Measurements from ENCODE around the gene RCAN3.
"Not testable (repeated sequence)": the region's sequence is repeated elsewhere in the genome, so short reads cannot be mapped to it uniquely, and the experiment has no call there.

The RCAN3 gene
- 15.1 to 62.8 (median 44.6) reads per million in 17 experiments for total RNA-seq

DNA sequence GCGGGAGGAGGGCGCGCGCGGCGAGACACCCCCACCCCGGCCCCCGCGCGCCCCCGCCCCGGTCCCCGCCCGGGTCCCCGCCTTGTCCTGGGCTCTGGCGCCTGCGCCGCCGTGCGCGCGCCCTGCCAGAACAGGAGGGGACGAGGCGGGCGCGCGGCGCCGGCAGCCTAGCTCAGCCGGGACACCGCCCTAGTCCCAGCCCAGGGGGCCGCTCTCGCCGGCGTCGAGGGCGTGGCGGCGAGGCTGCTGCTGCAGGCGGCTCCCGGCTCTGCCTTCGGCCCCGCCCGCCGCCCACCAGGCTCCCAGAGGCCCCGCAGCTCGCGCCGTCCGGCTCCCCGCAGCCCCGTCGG is at the start of gene RCAN3:
Gene RCAN3 (plus strand): TSS at position 128 of the 350 bp plus-strand sequence. CDS start 11,537 bp downstream, outside the sequence.
- peak; percentile 92 to 98 (median 96) for DNase-seq

DNA sequence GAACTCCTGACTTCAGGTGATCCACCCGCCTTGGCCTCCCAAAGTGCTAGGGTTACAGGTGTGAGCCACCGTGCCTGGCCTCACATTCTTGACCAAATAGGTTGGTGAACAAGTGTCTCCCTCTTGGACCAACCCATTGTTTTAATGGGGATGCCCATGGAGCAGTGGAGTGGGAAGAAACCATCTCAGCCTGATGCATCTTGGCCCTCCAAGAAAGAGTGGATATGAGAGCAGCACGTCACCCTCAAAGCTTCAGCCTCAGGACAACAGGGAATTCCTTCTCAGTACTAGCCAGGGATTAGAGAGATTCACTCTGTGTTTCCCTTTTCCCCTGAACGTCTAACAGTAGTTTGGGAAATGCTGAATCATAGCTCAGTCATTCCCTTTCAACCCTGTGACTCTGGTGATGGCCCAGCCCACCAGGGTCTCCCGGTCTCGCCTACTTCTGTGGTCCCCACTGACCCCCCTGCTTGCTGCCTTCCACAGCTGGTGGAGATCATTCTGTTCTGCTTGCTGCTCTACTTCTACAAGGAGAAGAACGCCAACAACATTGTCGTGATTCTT is 49.6 kb upstream of the RCAN3 start:
- no peak for DNase-seq

DNA sequence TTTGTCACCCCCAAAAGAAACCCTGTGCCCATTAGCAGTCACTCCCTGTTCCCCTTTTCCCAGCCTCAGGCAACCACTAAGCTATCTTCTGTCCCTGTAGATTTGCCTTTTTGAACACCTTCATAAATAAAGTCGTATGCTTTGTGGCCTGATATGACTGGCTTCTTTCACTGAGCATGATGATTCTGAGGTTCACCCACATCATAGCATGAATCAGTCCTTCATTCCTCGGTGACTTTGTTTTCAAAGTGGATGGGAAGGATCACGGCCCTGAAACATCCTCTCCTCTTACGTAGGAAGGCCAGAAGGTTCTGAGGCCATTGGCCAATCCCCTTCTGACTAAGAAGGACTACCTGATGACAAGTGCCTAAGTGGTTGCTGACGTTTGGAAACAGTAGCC is 48.0 kb upstream of the RCAN3 start:
- peak in 3 of 4 experiments; percentile 33 to 53 (median 36) for DNase-seq

DNA sequence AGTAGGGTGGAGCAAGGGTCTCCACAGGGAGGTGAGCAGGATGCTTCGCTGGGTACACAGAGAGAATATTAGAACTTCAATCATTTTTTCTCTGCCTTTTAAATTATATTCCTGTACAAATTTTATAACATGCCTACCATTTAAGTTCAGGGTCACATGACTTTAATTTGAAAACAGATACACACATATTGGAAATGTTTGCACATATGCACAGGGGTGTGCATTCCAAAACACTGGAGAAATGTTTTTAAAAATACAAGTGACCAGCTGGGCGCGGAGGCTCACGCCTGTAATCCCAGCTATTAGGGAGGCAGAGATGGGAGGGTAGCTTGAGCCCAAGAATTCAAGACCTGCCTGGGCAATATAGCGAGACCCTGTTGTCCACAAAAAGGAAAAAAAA is 47.4 kb upstream of the RCAN3 start:
- no peak for DNase-seq

DNA sequence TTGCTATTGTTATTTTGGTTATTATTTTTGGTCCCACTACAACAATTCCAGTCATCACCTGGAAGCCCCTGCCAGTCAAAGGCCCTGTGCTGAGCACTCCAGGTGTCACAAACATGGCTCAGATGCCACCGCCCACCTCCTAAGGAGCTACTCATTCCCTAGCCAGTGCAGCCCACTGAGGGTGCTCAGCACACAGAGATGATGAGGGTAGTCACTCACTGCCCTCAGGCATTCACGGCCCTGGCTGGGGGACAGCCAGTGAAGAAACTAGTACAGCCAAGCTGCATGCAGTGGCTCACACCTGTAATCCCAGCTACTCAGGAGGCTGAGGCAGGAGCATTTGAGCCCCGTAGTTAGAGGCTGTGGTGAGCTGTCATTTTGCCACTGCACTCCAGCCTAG is 44.8 kb upstream of the RCAN3 start:
- DNase-seq: no peak

DNA sequence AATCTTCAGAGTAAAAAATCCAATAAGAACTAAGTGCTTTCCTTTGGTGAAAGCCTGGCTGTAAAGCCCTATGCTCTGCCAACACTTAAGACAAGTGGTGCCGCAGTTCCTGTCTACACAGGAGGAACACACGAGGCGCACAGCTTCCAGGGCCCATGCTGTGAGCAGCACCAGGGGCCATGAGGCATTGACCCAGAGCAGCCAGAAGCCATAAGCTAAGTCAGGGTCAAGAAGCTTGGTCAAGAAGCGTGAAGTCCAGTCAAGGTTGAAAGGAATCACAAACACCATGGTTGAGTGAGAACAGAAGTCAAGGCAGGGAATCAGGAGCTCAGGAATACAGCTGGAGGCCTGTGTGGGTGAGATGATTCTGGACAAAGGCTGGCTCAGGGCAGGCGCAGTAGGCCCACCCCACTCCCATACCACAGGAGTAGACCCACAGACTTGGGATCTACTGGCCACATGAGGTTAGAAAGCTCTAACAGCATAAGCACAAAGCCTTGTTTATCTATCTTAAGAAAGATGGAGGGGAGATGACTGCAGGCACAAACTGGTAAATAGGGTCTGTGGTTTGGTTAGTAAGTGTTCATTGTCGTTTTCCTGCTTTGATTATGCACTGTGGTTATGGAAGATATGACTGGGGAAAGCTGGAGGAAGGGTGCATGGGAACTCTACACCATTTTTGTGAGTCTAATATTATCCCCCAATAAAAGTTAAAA is 42.9 kb upstream of the RCAN3 start:
- no peak for DNase-seq

DNA sequence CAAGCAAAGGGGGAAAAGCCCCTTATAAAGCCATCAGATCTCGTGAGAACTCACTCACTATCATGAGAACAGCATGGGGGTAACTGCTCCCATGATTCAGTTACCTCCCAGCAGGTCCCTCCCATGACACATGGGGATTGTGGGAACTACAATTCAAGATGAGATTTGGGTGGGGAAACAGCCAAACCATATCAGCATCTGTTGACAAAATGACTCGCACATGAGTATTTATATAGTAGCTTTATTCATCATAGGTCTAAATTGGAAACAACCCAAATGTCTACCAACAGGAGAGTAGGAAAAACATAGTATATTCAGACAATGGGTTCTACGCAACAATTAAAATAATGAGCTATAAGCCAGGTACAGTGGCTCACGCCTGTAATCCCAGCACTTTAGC is 40.5 kb upstream of the RCAN3 start:
- not testable (repeated sequence) for DNase-seq

DNA sequence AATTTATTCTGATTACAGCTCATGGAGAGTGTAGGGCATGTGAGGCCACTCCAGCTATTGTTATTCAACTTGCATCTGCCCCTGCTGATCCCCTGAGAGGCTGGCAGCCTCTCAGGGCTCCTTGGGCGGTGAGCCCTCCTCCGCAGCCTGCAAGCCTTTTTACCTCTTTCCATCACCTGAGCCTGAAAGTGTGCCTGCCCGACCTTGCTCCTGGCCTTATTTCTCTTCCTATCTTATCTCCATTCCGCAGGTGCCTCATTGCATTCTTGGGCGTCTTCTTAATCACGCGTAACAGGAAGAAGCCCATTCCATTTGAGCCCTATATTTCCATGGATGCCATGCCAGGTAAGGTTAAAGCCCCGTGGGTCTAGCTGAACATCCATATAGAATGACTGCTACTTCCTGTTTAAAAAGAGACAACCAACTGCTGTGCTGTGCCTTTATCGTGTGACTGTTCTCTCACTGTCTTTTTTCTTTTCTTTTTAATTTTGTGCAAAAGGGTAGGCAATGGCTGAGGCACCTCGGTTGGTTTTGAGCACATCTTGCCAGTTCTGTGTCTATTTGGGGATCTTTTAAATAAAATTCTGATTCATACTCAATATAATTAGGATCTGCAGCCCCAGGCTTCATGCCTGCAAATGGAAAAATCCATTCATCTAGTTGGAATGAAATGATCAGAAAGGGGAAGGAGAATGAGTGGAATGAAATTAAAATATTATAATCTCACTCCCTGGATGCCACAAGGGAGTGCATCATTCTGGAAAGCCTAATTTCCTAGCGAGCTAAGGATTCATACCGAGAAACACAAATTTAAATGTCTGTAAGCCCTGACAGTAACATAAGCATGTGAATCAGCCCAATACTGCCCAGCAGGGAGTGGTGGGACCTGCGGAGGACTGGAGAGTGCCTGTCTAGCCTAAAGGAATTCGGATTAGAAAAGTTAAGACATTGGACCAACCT is 38.6 kb upstream of the RCAN3 start:
- DNase-seq: no peak

DNA sequence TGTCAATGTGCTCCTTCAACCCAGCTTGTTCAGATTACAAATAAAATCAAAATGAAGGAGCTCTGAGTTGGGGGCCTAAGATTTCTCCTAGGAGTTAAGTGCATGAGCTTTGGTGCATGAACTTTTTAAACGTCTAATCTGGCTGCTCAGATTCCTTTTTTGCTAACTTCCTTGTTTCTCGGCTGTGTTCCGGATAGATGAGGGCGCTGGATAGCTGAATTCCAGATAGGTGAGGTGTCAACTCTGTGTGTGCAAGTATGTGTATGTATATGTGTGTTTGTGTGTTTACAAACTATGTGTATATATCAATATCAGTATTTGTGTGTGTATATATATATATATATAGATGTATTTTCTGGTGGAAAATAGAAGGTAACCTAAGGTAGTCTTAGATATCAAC is 37.5 kb upstream of the RCAN3 start:
- peak in 2 of 4 experiments; percentile 20 to 32 for DNase-seq

DNA sequence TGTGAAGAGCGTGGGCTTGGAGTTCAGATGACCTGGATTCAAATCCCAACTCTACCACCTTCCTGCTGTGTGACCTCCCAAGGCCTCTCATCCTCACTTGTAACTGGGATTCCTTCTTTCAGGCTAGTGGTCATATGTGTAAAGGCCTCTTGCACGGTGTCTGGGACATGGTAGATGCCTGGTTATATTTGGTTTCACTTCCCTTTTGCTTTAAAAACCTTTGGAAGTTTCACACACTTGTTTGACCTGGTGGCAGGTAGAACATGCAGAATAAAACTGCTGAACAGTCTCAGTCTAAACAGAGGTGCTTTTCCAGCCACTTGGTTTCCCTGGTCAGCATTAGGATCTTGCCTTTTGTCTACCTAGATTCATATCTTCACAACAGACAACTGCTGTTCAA is 37.0 kb upstream of the RCAN3 start:
- no peak for DNase-seq

DNA sequence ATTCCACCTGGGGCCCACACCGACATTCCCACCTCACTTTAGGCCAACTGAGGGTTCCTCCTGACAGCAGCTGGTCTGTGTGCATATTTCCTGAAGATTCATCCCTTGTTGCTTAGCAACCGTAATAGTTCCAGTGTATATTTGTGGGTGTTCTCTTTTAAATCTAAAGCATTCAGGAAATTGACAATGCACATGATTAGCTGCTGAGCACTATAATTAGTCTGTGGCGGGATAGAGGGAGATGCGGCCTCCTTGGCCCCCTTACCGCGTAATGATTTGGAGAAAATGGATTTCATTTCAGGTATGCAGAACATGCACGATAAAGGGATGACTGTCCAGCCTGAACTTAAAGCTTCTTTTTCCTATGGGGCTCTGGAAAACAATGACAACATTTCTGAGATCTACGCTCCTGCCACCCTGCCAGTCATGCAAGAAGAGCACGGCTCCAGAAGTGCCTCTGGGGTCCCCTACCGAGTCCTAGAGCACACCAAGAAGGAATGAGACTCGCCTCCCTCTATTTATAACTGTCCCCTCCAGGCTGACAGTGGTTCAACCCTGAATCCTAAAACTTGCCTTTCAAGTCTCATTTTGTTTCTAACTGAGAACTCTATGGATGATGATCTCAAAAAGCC is 33.8 kb upstream of the RCAN3 start:
- DNase-seq: no peak

DNA sequence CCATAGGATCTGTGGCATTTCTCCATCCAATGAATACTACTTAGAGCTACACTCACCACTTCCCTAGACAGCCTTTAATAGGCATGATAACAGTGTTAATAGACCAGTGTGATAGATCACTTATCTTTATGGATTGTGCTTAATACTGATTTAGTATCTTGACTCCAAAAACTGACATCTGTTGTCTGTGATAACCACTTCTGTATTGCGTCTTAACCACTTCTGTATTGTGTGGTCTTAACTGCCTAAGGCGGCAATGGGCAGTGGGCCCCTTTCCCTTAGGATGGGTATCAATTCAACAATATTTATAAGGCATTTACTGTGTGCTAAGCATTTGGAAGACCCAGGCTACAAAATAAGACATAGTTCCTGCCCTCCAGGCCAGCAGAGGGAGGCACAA is 32.0 kb upstream of the RCAN3 start:
- no peak for DNase-seq

DNA sequence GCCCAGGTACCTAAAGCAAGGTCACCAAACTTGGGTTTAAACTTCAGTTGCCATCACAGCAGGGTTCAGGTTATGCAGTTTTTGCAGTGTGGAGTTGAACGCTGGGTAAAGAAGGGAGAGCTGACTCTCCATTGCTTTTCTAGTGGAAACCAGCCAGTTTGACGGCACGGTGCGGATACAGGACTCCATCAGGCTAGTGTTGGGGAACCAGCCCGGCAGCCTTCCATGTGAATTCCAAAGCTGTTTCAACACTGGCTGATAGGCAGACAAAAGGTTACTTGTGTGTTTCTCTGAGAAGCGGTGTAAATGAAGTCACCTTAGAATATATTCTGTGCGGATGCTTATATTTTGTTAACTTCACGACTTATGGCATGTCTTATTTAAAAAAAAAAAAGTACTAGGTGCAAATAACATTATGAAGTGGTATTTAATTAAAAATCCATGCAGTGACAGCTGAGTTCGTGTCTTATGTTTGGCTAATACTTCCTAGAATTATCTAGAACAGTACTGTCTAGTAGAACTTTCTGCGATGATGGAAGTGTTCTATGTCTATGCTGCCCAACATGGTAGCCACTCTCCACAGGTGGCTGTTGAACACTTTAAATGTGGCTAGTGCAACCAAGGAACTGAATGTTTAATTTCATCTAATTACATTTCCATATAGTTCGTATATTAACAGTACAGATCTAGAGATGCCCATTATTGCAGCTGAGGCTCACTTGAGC is 29.9 kb upstream of the RCAN3 start:
- no peak for DNase-seq

DNA sequence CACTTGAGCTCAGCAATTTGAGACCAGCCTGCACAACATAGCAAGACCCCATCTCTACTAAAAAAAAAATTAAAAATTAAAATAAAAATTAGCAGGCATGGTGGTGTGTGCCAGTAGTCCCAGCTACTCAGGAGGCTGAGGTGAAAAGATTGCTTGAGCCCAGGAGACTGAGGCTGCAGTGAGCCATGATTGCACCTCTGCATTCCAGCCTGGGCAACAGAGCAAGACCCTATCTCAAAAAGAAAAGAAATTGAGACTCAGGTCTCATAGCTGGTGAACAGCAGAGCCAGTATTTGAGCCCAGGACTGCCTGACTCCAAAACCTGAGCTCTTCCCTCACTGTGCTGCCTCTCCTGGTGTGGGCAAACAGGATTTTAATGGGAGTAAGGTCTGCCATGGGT is 28.4 kb upstream of the RCAN3 start:
- no peak for DNase-seq

DNA sequence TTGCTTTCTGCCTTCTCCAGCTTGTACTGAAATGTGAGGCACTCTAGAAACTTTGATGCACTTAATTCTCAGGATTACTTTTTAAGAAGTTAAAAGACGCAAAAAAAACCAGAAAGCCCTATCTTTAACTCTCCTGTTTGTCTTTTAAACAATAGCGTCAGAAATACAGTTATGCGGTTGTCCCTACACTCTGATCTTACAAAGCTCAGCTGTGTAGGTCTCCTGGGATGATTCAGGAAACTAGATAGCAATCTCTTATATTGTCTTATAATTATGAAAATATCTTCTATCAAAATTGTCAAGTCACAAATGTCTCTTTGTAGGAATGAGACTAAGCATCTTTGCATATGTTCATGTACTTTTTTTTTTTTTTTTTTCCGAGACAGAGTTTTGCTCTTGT is 26.9 kb upstream of the RCAN3 start:
- no peak for DNase-seq

DNA sequence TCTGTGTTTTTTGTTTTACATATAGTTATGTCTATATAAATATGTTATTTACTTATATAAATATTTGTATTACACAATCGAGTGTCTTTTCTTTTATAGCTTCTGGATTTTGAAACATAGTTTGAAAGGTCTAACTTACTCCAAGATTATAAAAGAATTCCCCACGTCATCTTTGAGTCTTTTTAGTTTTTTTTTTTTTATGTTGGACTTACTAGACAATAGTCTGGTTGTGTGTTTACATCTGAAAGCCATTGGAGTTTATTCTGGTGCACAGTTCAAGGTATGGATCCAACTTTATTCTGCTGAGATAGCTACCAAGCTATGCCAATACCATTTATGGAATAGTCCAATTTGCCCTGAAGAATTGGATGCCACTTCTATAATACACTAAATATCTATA is 26.1 kb upstream of the RCAN3 start:
- DNase-seq: no peak

DNA sequence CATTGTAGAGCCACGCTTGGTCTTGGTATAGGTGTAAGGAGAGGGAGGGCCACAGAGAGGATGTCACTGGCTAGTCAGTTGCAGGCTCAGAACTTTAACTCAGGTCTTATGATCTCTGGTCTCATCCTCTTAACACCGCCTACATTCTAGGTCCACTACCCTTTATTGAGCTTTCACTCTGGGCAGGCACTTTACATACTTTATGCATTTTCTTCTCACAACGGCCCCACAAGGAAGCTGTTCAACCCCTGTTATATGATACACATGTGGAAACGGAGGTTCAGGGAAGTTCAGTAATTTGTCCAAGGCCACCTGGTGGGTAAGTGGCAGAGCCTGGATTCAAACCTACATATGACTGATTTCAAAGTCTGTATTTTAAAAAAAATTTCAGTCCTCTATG is 25.3 kb upstream of the RCAN3 start:
- DNase-seq: peak in 2 of 4 experiments; percentile 24 to 41

DNA sequence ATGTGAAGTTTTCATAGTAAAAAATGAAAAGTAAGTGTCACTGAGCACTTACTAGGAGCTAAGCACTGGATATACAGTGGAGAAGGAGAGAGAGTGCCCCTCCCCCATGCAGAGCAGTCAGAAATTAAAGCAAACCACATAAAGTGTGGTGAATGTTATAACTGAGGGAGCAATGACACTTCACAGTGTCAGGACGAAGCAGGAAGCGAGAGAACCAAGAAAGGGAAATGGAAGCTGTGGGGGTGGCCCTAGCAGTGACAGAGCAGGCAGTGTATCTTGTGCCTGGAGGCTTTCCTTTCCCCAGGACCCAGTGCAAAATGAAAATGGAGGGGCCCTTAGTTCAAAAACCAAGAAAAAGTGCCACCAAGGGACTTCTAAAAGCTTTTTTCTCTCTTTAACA is 21.5 kb upstream of the RCAN3 start:
- peak; percentile 87 to 93 (median 90) for DNase-seq

DNA sequence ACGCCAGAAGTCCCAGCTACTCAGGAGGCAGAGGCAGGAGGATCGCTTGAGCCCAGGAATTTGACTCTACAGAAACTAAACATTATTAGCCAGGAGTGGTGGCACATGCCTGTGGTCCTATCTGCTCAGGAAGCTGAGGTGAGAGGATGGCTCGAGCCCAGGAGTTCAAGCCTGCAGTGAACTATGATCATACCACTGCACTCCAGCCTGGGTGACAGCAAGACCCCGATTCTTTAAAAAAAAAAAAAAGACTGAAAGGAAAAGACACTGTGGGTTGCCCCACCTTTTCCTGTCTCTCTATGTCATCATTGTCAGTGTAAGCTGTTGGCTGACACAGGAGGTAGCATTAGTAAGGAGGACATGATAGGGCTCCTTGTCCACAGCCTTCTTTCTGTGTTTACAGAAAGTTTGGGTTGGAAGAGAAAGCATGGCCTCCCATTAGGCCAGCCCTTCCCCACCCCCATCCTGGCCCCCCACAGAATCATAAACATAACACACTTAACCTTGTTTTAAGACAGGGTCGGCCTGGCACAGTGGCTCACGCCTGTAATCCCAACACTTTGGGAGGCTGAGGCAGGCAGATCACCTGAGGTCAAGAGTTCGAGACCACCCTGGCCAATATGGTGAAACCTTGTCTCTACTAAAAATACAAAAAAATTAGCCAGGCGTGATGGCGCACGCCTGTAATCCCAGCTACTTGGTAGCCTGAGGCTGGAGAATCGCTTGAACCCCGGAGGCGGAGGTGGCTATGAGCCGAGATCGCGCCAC is 20.6 kb upstream of the RCAN3 start:
- DNase-seq: peak in 3 of 4 experiments; percentile 15 to 27 (median 25)

DNA sequence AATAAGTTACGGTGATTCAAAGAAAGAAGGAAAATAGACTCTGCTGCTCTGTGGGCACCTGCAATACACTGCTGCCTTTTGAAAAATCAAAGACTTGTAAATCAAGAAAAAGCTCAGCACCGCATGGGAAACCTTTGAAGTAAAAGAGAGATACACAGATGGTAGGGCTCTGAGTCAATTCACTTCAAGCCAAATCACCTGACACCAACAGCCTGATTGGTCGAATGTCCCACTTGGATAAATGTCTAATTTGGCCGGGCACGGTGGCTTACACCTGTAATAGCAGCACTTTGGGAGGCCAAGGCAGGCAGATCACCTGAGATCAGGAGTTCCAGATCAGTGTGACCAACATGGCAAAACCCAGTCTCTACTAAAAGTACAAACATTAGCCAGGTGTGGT is 19.2 kb upstream of the RCAN3 start:
- no peak for DNase-seq

DNA sequence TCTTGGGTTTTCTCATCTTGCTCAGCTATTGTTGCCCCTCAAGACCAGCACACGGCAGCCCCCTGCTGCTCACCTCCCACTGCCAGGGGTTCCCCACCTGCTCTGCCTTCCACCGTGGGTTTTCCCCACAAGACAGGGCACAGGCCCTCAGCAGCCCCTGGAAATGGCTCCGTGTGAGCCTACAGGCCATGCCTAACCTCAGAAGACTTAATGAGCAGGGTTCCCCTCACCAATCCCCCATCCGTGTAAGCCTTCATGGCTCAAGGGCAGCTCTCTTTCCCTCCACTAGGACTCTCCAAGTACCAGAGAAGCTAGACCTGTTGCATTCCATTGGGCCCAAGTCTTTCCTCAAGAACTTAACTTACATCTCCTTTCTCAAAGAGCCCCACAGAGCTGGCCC is 18.4 kb upstream of the RCAN3 start:
- DNase-seq: no peak

Measured in suppressor macrophage (primary cell).